ENCODE data around the gene PGPEP1. TPM values are rescaled to one million over a fixed set of nuclear protein-coding genes. Genes with fewer than 3 reads are reported as not detected.
"Not testable (repeated sequence)": the region's sequence is repeated elsewhere in the genome, so short reads cannot be mapped to it uniquely, and the experiment has no call there.

PGPEP1 gene
- total RNA-seq, 1 experiment from 2014 or later = 6.5 TPM

GRCh38 chr19:18399008-18399407 is 58.6 kb downstream of the PGPEP1 start:
- no peak for TF ChIP-seq CTCF (IDR thresholded peaks at IDR 0.05; ENCODE audit: unreplicated experiment)
- Mint-ChIP-seq H3K4me1 (ENCODE audit: insufficient read depth, unreplicated experiment) (peaks cover 10% of the 10 kb centered on the region), H3K27ac (ENCODE audit: low read depth, unreplicated experiment) (no peak overlapping the region), H3K4me3 (ENCODE audit: unreplicated experiment) (no peak overlapping the region), H3K36me3 (ENCODE audit: insufficient read depth, unreplicated experiment) (no peaks in the 10 kb centered on the region), H3K9me3 (ENCODE audit: unreplicated experiment) (no peaks in the 10 kb centered on the region), H3K27me3 (ENCODE audit: insufficient read depth, unreplicated experiment) (no peaks in the 10 kb centered on the region)
- ChIA-PET CTCF (interaction anchor here (0.6 to 1.7 kb wide), 9 partner anchors 10 to 449 kb away, joined by 3 to 19 read pairs (median 3); partner anchors contain the start of genes GDF15 and SSBP4), POLR2A (interaction anchor here (1.1 to 1.7 kb wide), 4 partner anchors 11 to 117 kb away, joined by 3 to 8 read pairs (median 4); partner anchors contain the start of genes GDF15 and JUND)
- intact Hi-C loops (cut with micrococcal nuclease) = no loop called here
- DNase-seq (ENCODE audit: unreplicated experiment) = peak; percentile 62
- no TSS peak for BruUV-seq (replicated peaks)

- H3K36me3 Mint-ChIP-seq (ENCODE audit: insufficient read depth, unreplicated experiment) = no peaks in the 10 kb centered on the region
- no peaks in the 10 kb centered on the region for H3K9me3 Mint-ChIP-seq (ENCODE audit: unreplicated experiment)
- H3K4me1 Mint-ChIP-seq (ENCODE audit: insufficient read depth, unreplicated experiment) = peaks cover 10% of the 10 kb centered on the region
- CTCF ChIA-PET = interaction anchor here (0.6 to 1.3 kb wide), 8 partner anchors 8 to 537 kb away, joined by 3 to 7 read pairs (median 4); partner anchors contain the start of gene SSBP4
- H3K27me3 Mint-ChIP-seq (ENCODE audit: insufficient read depth, unreplicated experiment) = no peaks in the 10 kb centered on the region
- DNase-seq (ENCODE audit: unreplicated experiment) = peak; percentile 75
- no TSS peak for BruUV-seq (replicated peaks)
- POLR2A ChIA-PET = interaction anchor here (0.5 to 1.3 kb wide), 4 partner anchors 9 to 31 kb away, joined by 3 to 5 read pairs (median 4); no protein-coding TSS in a partner anchor
- peak overlapping the region; percentile 31 for H3K27ac Mint-ChIP-seq (ENCODE audit: low read depth, unreplicated experiment)
- H3K4me3 Mint-ChIP-seq (ENCODE audit: unreplicated experiment) = no peak overlapping the region
- intact Hi-C loops (cut with micrococcal nuclease) = no loop called here
- peak; percentile 25 for TF ChIP-seq CTCF (IDR thresholded peaks at IDR 0.05; ENCODE audit: unreplicated experiment)
These were observed 61.2 kb downstream of the PGPEP1 start for GRCh38 chr19:18401580-18402112.

- BruUV-seq (replicated peaks); intact Hi-C loops (cut with micrococcal nuclease): not testable (repeated sequence)
- POLR2A ChIA-PET = interaction anchor here (1.3 kb wide), 1 partner anchor 11 kb away, joined by 4 read pairs; no protein-coding TSS in a partner anchor
These were observed 62.3 kb downstream of the PGPEP1 start for GRCh38 chr19:18402455-18403248.

GRCh38 chr19:18405754-18406153 is 65.4 kb downstream of the PGPEP1 start:
- CTCF ChIA-PET = interaction anchor here (2.6 kb wide), 1 partner anchor 17 kb away, joined by 12 read pairs; no protein-coding TSS in a partner anchor

More at GRCh38 chr19:18402455-18403248, 62.3 kb downstream of the PGPEP1 start:
- H3K4me3 Mint-ChIP-seq (ENCODE audit: unreplicated experiment); H3K36me3 Mint-ChIP-seq (ENCODE audit: insufficient read depth, unreplicated experiment); DNase-seq (ENCODE audit: unreplicated experiment); H3K9me3 Mint-ChIP-seq (ENCODE audit: unreplicated experiment); H3K4me1 Mint-ChIP-seq (ENCODE audit: insufficient read depth, unreplicated experiment); H3K27me3 Mint-ChIP-seq (ENCODE audit: insufficient read depth, unreplicated experiment): not testable (repeated sequence)
- CTCF ChIA-PET = interaction anchor here (0.6 to 1.3 kb wide), 8 partner anchors 10 to 1427 kb away, joined by 3 to 7 read pairs (median 3); partner anchors contain the start of gene SSBP4
- peak overlapping the region; percentile 31 for H3K27ac Mint-ChIP-seq (ENCODE audit: low read depth, unreplicated experiment)

More at GRCh38 chr19:18405754-18406153, 65.4 kb downstream of the PGPEP1 start:
- peaks cover 11% of the 10 kb centered on the region for H3K4me1 Mint-ChIP-seq (ENCODE audit: insufficient read depth, unreplicated experiment)
- intact Hi-C loops (cut with micrococcal nuclease); DNase-seq (ENCODE audit: unreplicated experiment); H3K27ac Mint-ChIP-seq (ENCODE audit: low read depth, unreplicated experiment); BruUV-seq (replicated peaks); POLR2A ChIA-PET; H3K9me3 Mint-ChIP-seq (ENCODE audit: unreplicated experiment); H3K4me3 Mint-ChIP-seq (ENCODE audit: unreplicated experiment); H3K27me3 Mint-ChIP-seq (ENCODE audit: insufficient read depth, unreplicated experiment); H3K36me3 Mint-ChIP-seq (ENCODE audit: insufficient read depth, unreplicated experiment): not testable (repeated sequence)
